GM21825 (cell line): ENCODE measurements around the gene USP20.
A peak's percentile ranks its signal among the peaks of the same experiment; 100 is the strongest.
"Not testable (repeated sequence)": the region's sequence is repeated elsewhere in the genome, so short reads cannot be mapped to it uniquely, and the experiment has no call there.

ENCODE experiments used
- ATAC-seq: cut with Tn5 transposase; IDR thresholded peaks from one replicate; pipeline ENCODE4 v1.9.1; 2021; ENCODE audit warnings: mild to moderate bottlenecking, moderate library complexity; ENCODE audit not compliant: unreplicated experiment

Gene USP20

DNA sequence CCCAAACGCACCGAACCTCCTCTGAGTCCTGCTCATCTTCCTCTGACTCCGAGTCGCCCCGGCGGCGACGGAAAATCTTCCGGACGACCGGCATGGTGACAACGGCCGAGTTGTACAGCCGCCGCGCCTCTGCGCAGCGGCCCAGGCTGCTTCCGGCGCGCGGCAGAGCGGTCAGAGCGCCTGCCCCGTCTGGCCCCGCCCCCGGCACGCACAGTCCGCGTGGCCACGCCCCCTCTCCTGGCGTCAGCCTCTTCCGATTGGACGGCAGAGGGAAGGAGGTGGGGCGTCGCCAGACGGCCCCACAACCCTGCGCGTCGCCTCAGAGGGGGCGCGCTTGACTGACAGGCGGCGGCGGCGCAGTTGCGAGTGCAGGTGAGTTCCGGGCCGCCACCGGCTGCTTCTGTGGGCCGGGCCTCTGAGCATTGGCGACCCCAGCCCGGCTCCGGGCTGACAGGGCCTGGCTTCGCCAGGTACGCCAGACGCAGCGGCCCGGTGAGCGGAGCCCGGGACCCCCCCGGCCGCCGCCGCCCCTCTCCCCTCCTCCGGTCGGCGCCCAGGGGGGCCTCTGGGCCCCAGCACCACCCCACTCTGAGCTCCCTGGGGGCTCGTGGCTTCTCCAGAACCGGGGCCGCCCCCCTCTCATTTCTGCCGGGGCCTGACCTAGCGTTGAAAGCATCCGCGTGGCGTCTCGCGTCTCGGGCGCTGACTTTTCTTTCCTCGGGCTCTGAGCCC is at the start of gene USP20, which contains the start of gene C9orf78:
TSS of gene USP20 (plus strand) at position 331 of the 732 bp plus-strand sequence. CDS start 17,098 bp downstream, outside the sequence.
TSS of gene C9orf78 (minus strand) at position 148 of the 732 bp plus-strand sequence. CDS start at position 94, 54 bp downstream.
- peak; percentile 90 for ATAC-seq

DNA sequence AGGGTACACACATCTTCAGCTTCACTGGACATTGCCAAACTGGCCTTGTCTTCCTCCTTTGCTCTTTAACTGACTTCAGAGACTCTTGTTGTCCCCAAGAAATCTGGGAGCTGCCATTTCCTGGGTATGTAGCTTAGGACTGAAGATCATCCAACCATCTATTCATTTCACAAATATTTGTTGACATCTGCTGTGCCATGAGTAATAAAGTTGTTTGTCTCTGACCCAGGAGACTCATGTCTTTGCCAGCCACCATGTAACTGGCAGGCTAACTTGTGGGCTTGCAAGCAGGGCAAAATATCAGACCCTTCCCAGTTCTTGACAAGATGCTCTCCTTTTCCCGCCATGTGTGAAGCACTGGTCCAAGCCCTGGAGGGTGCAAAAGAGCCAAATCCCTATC is 49.4 kb upstream of the USP20 start:
- no peak for ATAC-seq

DNA sequence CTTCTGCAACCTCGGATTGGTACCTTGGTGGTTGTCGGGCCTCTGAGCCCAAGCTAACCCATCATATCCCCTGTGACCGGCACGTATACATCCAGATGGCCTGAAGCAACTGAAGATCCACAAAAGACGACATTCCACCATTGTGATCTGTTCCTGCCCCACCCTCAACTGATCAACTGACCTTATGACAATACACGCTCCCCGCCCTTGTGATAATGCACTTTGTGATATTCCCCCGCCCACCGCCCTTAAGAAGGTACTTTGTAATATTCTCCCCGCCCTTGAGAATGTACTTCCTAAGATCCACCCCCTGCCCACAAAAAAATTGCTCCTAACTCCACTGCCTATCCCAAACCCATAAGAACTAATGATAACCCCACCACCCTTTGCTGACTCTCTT is 48.8 kb upstream of the USP20 start:
- ATAC-seq, result no peak

DNA sequence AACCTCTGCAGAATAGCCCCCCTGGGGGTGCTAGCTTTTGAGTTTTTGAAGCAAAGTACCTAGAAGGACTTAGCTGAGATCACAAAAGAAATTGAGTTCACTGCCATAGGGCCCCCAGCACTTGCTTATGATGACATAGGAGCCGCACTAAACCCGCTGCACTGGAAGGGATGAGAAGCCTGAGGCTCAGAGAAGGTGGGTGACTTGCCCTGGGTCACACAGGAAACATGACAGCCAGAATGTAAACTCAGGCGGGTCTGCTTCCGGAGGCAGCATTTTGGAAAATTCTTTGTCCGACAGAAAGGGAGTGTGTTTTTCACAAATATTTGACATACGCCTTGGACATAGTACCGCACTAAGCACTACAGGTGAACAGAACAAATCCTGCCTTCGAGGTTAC is 40.7 kb upstream of the USP20 start:
- ATAC-seq, result no peak

DNA sequence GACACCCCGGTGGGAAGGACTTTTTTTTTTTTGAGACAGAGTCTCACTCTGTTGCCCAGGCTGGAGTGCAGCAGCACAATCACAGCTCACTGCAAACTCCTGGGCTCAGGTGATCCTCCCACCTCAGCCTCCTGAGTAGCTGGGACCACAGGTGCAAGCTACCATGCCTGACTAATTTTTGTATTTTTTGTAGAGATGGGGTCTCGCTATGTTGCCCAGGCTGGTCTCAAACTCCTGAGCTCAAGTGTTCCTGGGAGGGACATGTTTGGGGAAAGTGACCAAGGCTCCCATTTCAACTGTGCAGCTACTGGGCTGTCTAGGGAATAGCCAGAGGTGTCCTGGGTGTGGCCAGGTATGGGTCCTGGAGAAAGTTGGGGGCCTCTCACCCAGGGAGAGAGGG is 39.2 kb upstream of the USP20 start:
- ATAC-seq, result not testable (repeated sequence)

DNA sequence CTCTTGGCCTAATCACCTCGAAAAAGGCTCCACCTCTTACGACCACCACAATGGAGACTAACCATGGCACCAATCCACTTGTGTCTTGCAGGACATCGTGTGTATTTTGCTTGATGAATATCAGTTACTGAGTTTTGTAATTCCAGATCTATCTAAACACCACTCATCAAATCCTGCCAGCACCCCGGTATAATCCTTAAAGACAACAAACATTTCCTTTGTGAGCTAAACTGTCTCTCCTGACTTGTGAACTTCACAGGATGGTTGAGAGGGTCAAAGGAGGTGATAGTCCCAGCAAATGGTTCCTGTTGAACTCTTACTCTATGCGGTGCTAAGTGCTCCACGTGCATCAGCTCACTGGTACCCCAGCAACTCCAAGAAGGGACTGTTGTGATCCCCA is 36.3 kb upstream of the USP20 start:
- no peak for ATAC-seq

DNA sequence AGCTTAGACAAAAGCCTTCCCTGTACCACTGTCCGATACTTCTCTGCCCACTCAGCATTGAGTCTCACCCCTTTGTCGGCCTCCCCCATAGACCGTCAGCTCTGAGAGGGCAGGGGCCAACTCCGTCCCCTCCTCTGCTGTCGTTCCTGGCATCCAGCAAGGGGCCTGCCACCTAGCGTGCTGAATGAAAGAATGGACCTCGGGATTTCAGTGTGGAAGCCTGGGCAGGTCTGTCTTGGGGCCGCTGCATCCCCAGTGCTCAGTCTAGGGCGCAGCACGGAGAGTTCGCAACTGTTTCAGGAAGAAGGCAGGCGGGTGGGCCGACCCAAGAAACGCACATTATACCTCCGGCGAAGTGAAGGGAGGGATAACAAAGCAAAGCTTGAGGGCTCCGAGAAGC is 33.8 kb upstream of the USP20 start:
- ATAC-seq, result no peak

DNA sequence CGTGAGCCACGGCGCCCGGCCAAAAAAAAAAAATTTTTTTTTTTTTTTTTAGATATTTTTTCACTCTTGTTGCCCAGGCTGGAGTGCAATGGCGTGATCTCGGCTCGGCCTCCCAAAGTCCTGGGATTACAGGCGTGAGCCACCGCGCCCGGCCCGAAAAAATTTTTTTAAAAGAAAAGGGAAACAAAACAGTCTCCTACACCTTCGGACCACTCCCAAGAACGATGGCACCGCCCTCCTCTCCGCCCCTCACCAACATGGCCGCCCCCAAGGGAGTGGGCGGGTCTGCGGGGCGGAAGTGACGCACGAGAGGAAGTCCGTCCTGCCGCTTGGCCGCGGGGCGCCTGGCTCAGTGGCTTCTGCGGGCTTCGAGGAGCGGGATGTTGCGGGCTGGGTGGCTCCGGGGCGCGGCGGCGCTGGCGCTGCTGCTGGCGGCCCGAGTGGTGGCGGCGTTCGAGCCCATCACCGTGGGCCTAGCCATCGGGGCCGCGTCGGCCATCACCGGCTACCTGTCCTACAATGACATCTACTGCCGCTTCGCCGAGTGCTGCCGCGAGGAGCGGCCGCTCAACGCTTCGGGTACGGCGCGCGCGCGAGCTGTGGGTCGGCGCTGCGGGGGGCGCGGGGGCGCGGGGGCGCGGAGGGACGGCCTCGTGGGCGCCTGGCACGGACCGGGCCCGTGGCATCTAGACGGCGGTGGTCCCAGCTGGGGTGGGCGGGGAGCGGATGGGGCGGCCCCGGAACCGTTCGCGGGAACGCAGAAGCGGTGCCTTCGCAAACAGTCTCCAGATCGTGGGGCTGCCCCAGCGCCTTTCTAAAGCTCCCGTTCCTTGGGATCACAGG is 32.2 kb upstream of the USP20 start, which contains the start of gene TOR1B:
TSS of gene TOR1B (plus strand) at position 352 of the 843 bp plus-strand sequence. CDS start at position 381, 29 bp downstream.
- ATAC-seq, result peak; percentile 72

DNA sequence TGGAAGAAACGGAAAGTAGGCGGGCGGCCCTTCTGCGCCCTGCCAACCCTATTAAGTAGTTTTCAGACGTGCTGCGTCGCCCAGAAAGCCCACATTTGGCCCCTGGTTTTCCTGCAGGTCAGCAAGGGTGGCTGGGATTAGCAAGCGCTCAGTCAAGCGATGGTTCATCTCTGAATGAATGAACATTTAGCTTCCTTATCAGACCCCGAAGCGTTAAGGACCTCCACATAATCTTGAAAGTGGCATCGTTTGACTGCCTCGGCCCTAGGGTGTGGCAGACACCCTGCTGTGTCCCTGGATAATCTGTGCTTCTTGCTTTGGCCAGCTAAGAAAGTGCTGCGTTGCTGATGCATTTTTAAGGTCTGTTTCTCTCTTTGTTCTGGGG is 31.6 kb upstream of the USP20 start:
- no peak for ATAC-seq

DNA sequence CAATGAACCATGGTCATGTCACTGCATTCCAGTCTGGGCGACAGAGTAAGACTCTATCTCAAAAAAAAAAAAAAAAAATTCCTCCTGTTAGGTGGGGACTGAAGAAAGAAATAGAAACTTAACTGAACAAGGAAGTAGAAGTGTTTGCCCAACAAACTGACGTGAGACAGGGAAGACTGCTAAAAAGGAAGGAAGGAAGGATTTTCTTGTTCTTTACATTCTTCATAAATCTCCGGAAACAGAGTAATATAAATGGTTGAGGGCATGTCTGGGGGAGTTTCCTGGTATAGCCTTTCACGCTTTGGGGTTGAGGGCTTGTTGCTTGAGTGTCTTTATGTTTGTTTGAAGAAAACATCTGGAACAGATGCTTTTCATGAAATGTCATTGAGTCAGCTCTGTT is 29.2 kb upstream of the USP20 start:
- ATAC-seq, result no peak

DNA sequence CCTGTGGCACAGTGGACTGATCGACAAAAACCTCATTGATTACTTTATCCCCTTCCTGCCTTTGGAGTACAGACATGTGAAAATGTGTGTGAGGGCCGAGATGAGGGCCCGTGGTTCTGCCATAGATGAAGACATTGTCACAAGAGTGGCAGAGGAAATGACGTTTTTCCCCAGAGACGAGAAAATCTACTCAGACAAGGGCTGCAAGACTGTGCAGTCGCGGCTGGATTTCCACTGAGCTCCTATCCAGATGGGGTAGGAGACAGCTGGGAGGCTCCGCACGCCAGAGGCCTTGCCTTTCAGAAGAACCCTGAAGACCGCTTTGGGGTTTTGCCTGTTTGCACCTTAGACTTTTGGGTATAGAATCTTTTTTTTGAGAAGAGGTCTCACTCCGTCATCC is 25.9 kb upstream of the USP20 start:
- ATAC-seq, result no peak

DNA sequence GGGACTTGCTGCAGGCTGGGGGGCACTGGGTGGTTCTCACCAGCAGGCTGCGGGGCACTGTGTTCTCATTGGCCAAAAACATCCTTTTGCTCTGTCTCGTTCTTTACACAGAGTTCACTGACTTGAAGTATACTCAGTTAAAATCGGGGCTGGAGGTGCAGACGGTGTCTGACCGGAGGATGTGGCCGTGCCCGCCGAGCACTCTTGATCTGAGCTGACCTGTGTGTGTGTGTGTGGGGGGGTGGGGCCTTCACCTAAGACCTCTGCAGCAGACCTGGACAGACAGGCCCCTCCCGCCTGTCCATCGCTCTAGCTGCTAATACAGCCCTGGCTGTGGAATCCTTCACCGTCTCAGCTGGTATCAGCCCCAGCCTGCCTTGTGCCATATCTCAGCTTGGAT is 25.1 kb upstream of the USP20 start:
- ATAC-seq, result no peak

DNA sequence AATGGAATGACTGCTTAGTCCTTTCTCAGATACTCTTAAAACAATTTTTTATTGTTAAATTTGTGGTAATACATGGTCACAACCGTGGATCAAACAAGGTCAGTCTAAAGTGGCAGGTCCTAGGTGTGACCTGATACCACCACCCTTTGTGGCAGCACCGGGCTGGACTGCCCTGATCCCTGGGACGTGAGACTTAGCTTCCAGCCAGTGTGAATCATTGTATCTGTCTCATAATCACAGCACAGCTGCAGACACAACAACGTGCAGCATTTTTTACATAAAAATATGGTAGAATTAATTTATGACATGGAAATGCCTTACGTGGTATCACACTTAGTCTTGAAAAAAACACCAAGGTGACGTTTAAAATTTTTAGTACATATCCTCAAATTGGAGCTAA is 24.5 kb upstream of the USP20 start:
- no peak for ATAC-seq

DNA sequence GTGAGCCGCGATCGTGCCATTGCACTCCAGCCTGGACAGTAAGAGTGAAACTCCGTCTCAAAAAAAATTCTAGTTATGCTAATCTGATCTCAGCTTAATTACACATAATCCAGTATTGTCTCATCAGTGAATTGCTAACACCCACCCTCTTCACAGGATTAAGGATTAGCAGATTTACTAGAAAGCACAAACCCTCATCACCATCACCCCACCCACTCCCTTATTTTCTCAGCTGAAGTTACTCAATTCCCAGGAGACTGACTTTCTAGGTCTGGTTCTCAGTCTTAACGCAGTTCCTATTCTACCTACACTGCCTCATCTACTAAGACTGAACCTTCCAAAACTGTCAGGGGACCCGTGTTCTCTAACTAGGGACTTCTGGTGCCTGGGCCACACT is 23.3 kb upstream of the USP20 start:
- no peak for ATAC-seq

DNA sequence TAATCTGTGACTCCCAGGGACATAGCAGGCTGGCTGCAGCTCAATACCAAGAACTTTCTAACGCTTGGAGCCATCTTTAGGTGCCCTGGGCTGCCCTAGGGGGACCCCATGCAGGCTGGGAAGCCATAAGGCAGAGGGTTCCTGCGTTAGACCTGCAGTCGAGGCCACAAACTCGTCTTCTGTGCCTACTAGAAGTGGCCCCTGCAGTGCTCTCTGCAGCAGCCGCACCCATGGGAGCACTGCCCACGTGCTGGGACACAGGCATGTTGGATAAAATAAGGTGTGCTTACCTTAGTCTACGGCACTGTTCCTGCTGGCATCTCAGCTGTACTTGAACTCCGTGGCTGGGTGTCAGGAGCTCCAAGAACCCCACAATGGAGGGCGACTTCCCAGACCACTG is 22.9 kb upstream of the USP20 start:
- no peak for ATAC-seq

DNA sequence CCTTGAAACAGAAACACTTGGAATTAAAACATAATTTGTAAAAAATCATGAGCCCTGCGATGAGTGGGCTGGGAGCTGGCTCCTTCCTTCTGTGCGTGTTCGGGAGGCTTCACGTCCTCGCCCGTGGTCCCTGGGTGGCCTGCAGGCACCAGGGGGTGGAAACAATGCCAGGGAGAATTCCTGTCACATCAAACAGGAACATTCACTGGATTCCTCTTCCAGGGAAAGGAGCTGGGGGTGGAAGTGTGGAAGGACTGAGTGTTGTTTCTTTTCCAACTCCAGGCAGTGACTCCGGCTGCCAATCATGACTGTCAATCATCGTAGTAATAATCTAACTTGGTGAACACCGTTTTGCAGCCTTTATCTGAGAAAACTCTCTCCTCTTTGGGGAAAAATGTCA is 21.6 kb upstream of the USP20 start:
- no peak for ATAC-seq

DNA sequence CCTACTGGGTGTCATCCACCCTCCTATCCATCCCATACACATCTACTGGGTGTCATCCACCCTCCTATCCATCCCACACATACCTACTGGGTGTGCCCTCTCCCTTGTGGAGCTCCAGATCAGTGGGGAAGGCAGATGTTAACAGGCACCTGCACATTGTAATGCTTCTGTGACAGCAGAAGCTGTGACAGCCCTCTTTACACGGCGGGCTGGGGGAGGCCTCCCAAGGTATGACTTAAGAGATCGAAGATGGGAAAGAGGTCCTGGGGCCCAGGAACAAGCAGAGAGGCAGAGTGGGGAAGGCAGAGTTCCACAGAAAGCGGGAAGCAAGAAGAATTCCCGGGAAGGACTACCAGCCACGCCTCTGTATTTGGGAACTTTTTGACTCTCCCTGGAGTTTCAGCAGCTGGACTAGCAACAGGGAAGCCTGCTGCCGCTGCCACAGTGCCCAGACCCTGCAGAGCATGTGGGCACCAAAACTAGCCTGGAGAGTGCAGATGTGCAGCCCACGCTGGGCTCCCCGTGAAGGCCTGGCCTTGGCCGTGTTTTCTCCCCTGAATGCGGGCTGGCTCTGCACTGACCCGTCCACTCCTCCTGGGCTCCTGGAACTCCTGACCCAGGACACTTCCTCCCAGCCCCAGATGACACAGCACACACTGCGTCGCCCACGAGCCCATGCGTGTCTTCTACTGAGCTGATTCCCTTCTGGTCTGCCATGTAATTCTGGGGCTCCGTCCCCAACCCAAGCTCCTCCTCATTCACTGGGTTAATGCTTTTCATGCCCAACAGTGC is 20.6 kb upstream of the USP20 start:
- ATAC-seq, result no peak

DNA sequence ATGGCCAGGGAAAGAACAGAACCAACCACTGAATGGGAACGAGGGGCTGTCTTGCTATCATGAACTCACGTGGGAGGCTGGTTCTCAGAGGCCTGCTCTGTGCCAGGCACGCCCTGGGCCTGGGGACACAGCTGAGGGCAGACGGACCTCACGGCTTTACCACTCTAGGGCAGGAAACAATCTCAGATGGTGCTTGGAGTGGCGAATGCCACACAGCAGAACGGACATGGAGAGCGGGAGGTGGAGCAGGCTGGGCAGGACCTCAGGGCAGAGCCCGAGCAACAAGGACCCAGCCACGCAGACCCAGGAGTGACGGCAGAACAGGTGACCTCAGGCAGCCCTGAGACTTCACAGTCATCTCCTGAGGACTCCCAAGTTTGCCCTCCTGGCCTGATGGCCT is 20.0 kb upstream of the USP20 start:
- ATAC-seq, result no peak

DNA sequence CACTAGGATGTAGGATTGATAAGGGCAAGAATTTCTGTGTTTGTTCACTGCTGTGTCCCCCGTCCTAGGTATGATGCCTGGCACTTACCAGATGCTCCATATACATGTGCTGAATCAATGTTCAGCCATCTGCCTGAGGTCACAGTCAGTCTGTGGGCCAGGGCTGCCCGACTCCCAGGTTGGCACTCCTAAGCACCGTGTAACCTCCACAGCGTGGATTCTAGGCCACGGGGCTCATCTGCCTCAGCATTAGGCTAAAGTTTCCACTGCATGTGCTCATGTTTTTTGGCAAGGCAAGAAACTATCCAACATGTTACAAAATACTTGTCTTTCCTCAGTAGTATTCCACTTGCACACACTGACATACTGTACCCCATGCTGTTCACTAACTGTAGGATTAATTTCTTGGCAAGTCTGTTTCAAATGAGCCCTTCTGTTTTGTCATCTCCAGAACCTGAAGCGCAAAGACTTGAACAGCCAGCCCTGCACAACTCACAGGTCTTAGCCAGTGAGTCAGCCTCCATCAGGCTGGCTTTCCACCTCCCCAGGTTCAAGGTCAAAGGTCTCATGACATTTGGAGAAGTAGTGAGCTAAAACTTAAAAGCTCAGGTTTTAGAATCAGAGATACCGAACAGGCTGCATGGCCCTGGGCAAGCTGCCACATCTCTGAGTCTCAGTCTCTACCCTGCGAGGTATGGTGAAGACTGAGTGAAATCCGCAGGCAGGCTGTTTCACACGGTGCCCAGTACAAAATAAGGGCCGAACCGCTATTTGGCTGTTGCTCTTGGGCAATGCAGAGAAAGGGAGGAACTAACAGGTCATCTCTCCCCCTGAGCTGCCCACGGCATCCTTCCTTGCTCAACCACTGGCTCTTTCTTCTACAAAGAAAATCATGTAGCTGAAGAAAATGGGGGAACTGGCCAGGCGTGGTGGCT is 18.5 kb upstream of the USP20 start:
- ATAC-seq, result no peak

DNA sequence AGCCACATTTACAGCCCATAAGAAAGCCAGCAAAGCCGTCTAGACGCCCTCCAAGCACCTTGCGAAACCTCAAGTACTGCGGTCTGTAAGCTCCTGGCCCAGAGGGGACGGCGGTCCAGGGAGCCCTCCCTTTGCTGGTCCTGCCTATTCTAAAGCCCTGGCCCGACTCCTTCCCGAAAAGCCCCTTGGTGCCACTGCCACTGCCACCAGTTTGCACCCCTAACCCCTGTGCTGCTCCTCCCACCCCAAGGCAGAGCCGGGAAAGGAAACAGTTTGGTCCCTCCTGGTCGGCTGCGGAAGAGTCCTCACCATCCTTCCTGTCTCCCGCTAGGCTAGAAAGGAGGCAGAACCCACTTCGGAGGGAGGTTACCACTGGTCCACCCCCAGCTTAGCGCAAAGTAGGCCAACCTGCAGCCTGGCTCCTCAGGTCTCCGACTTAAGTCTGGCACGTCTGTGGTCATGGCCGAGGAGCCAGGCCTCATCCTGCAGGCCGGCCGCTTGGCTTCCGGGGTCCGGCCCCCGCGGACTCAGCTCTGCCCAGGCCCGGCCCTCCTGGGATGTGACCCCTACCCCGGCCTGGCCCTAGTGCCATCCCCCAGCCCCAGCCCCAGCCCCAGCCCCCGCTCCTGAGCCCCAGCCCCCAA is 12.2 kb upstream of the USP20 start:
- ATAC-seq, result no peak
